Stimulated activated naive B cell treated with anti-CD40 and anti-IgM and Interleukin-4, amounts not matched to agents 10 μg/mL and 1 μg/mL and 100 μg/mL, for 72 hours (primary cell): ENCODE measurements around the gene SNAPC4.

ENCODE experiments used
- ATAC-seq, 2 donors: fragments of 150-1000 bp; cut with Tn5 transposase; replicated peaks; 2 replicates each; pipeline ENCODE4 v1.10.0; 2021; ENCODE audit warnings: moderate library complexity in 1 of 2
- DNase-seq: peaks from one replicate; pipeline ENCODE4 v3.0.0; 2021
- H3K27ac Mint-ChIP-seq: one replicate; pipeline ENCODE4 v1.8.0; 2022; ENCODE audit warnings: mild to moderate bottlenecking, mixed read lengths
- H3K27me3 Mint-ChIP-seq, 2 donors: one replicate each; pipeline ENCODE4 v1.8.0; 2022; ENCODE audit warnings: mixed read lengths in 2 of 2
- H3K36me3 Mint-ChIP-seq, 2 donors: one replicate each; pipeline ENCODE4 v1.8.0; 2022; ENCODE audit warnings: mixed read lengths in 2 of 2, mild to moderate bottlenecking in 1 of 2
- H3K4me1 Mint-ChIP-seq, 2 donors: one replicate each; pipeline ENCODE4 v1.8.0; 2022; ENCODE audit warnings: mixed read lengths in 2 of 2, mild to moderate bottlenecking in 1 of 2
- H3K4me3 Mint-ChIP-seq, 2 donors: one replicate each; pipeline ENCODE4 v1.8.0; 2022; ENCODE audit warnings: mild to moderate bottlenecking in 2 of 2, mixed read lengths in 2 of 2, moderate library complexity in 1 of 2
- H3K9me3 Mint-ChIP-seq, 2 donors: one replicate each; pipeline ENCODE4 v1.8.0; 2022; ENCODE audit warnings: mixed read lengths in 2 of 2, mild to moderate bottlenecking in 1 of 2

SNAPC4 gene

GRCh38 chr9:136371533-136371880 lies 28.5 kb downstream of the SNAPC4 start:
- Mint-ChIP-seq H3K4me3 (no peak overlapping the region), H3K36me3 (peaks cover 37 to 45% of the 10 kb centered on the region in 2 donors), H3K27me3 (no peaks in the 10 kb centered on the region), H3K9me3 (no peaks in the 10 kb centered on the region), H3K27ac (no peak overlapping the region), H3K4me1 (peaks cover 11 to 21% of the 10 kb centered on the region in 2 donors)
- no peak for DNase-seq
- ATAC-seq, result no peak

GRCh38 chr9:136370687-136371532 lies 29.1 kb downstream of the SNAPC4 start:
- Mint-ChIP-seq H3K9me3 (no peaks in the 10 kb centered on the region), H3K4me3 (peak overlapping the region in 1 of 2 donors; percentile 8), H3K27ac (no peak overlapping the region), H3K27me3 (peaks cover 0 to 5% of the 10 kb centered on the region in 2 donors), H3K4me1 (peaks cover 14 to 27% of the 10 kb centered on the region in 2 donors), H3K36me3 (peaks cover 39 to 45% of the 10 kb centered on the region in 2 donors)
- DNase-seq, result no peak
- ATAC-seq, result no peak

- Mint-ChIP-seq H3K27me3 (peaks cover 0 to 6% of the 10 kb centered on the region in 2 donors), H3K36me3 (peaks cover 35 to 48% of the 10 kb centered on the region in 2 donors), H3K27ac (no peak overlapping the region), H3K4me3 (no peak overlapping the region), H3K9me3 (no peaks in the 10 kb centered on the region), H3K4me1 (peaks cover 17 to 34% of the 10 kb centered on the region in 2 donors)
- DNase-seq, result no peak
- ATAC-seq, result no peak
Measured at GRCh38 chr9:136370037-136370436, 29.9 kb downstream of the SNAPC4 start.

- H3K27me3 Mint-ChIP-seq, result peaks cover 0 to 6% of the 10 kb centered on the region in 2 donors
- ATAC-seq (no peak), DNase-seq (no peak)
- H3K9me3 Mint-ChIP-seq, result no peaks in the 10 kb centered on the region
- peaks cover 16 to 34% of the 10 kb centered on the region in 2 donors for H3K4me1 Mint-ChIP-seq
- peaks cover 31 to 40% of the 10 kb centered on the region in 2 donors for H3K36me3 Mint-ChIP-seq
- no peak overlapping the region for H3K4me3 Mint-ChIP-seq
- no peak overlapping the region for H3K27ac Mint-ChIP-seq
Measured at GRCh38 chr9:136368190-136368589, 31.8 kb downstream of the SNAPC4 start.

- Mint-ChIP-seq H3K4me3 (no peak overlapping the region), H3K27me3 (peaks cover 0 to 6% of the 10 kb centered on the region in 2 donors), H3K4me1 (peaks cover 12 to 34% of the 10 kb centered on the region in 2 donors), H3K36me3 (peaks cover 29 to 37% of the 10 kb centered on the region in 2 donors), H3K9me3 (no peaks in the 10 kb centered on the region), H3K27ac (no peak overlapping the region)
- ATAC-seq (no peak), DNase-seq (no peak)
Measured at GRCh38 chr9:136367296-136368145, 32.4 kb downstream of the SNAPC4 start.

DNA sequence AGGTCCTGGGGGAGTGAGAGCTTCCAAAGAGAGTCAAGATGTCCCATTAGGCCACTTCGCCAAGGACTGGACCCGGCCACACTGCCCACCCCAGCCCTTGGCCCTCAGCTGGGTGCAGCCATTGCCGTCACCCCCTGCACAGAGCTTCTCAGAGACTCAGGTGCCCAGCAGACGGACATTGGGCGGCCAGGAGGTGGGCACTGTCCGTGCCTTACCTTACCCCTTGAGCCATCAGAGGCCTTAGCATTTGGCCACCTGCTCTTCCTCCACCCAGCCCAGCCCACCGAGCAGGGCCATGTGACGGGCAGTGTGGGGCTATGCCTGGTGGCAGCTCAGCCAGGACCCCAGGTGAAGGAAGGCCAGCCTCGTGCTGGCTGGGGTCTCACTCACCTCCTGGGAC lies 33.1 kb downstream of the SNAPC4 start:
- Mint-ChIP-seq H3K27me3 (peaks cover 0 to 6% of the 10 kb centered on the region in 2 donors), H3K9me3 (no peaks in the 10 kb centered on the region), H3K4me3 (no peak overlapping the region), H3K4me1 (peaks cover 8 to 36% of the 10 kb centered on the region in 2 donors), H3K27ac (no peak overlapping the region), H3K36me3 (peaks cover 27 to 36% of the 10 kb centered on the region in 2 donors)
- ATAC-seq (no peak), DNase-seq (no peak)

GRCh38 chr9:136365775-136366222 lies 34.2 kb downstream of the SNAPC4 start:
- Mint-ChIP-seq H3K4me3 (no peak overlapping the region), H3K36me3 (peaks cover 22 to 35% of the 10 kb centered on the region in 2 donors), H3K9me3 (no peaks in the 10 kb centered on the region), H3K4me1 (peaks cover 10 to 39% of the 10 kb centered on the region in 2 donors), H3K27me3 (peaks cover 0 to 6% of the 10 kb centered on the region in 2 donors), H3K27ac (no peak overlapping the region)
- ATAC-seq (no peak), DNase-seq (no peak)

- no peak for ATAC-seq
- H3K36me3 Mint-ChIP-seq, result peaks cover 22 to 40% of the 10 kb centered on the region in 2 donors
- no peak for DNase-seq
- H3K27me3 Mint-ChIP-seq, result peaks cover 0 to 6% of the 10 kb centered on the region in 2 donors
- peaks cover 10 to 39% of the 10 kb centered on the region in 2 donors for H3K4me1 Mint-ChIP-seq
- no peak overlapping the region for H3K4me3 Mint-ChIP-seq
- peak overlapping the region; percentile 69 for H3K27ac Mint-ChIP-seq
- H3K9me3 Mint-ChIP-seq, result no peaks in the 10 kb centered on the region
Measured at GRCh38 chr9:136364942-136365774, 34.8 kb downstream of the SNAPC4 start.

GRCh38 chr9:136363949-136364748 lies 35.8 kb downstream of the SNAPC4 start:
- Mint-ChIP-seq H3K27me3 (peaks cover 0 to 6% of the 10 kb centered on the region in 2 donors), H3K4me1 (peaks cover 10 to 39% of the 10 kb centered on the region in 2 donors), H3K36me3 (peaks cover 19 to 34% of the 10 kb centered on the region in 2 donors), H3K27ac (peak overlapping the region; percentile 77), H3K9me3 (no peaks in the 10 kb centered on the region), H3K4me3 (peak overlapping the region; percentile 63 to 94)
- DNase-seq (no peak), ATAC-seq (peak; percentile 1 to 2)

DNA sequence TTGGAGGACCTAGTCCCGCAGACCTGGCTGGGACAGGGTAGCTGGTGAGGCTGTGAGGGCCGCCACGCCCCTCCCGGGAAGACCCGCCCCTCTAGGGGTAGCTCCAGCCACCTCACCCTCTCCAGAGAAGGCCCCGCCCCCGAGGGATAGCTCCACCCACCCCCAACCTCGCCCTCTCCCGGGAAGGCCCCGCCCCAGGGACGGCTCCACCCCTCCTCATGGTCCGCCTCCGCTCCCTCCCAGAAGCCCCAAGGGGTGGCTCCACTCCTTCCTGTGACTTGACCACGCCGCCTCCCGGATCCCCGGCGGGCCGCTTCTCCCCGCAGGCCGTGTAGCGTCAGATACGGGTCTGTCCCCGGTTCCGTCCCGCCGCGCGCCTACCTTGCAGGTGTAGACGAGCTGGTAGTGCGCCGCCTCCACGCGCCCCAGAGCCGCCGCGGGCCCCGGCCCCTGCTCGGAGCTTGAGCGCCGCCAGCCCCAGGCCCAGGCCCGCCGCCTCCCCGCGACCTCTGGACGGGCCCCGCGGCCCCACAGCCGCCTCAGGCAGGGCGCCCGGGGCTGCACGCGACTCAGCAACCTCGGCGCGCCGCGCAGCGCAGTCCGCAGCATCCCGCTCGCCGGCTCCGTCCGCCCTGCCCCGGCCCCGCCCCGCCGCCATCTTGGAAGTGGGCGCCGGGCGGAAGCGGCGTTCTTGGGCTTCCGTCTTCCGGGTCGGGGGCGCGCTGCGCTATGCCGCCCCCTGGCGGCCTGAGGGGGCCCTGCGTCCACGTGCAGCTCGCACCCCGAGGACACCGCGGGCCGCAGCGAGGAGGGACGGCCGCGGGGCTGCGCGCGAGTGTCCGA lies 36.6 kb downstream of the SNAPC4 start, which contains the start of gene DNLZ:
TSS of gene DNLZ (minus strand) at position 639 of the 843 bp plus-strand sequence. CDS start at position 609, 30 bp downstream.
- Mint-ChIP-seq H3K4me1 (peaks cover 10 to 39% of the 10 kb centered on the region in 2 donors), H3K4me3 (peak within 1 kb of the TSS; percentile 87 to 94), H3K36me3 (peaks cover 20 to 37% of the 10 kb centered on the region in 2 donors), H3K27me3 (peaks cover 0 to 6% of the 10 kb centered on the region in 2 donors), H3K9me3 (no peaks in the 10 kb centered on the region), H3K27ac (peak within 1 kb of the TSS; percentile 96)
- peak; percentile 84 to 86 for ATAC-seq
- peak; percentile 88 for DNase-seq

DNA sequence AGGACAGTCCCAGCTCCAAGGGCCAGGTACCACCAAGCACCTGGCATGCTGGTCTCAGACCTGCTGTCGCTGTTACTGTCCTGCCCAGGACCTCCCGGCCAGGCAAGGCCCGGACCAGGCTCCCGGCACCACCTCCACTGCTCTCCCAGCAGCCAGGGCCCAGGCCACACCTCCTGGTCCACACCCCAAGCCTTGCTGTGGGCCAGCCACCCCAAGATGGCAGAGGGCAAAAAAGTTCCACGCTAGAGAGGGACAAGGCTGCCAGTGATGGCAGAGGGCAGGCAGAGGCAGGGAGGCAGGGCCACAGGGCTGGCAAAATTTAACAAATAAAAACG lies 37.6 kb downstream of the SNAPC4 start:
- Mint-ChIP-seq H3K4me3 (no peak overlapping the region), H3K36me3 (peaks cover 13 to 29% of the 10 kb centered on the region in 2 donors)

GRCh38 chr9:136361754-136362449 lies 38.1 kb downstream of the SNAPC4 start:
- Mint-ChIP-seq H3K4me3 (no peak overlapping the region), H3K9me3 (no peaks in the 10 kb centered on the region), H3K36me3 (peaks cover 13 to 29% of the 10 kb centered on the region in 2 donors), H3K27ac (no peak overlapping the region), H3K27me3 (peaks cover 0 to 6% of the 10 kb centered on the region in 2 donors), H3K4me1 (peaks cover 10 to 39% of the 10 kb centered on the region in 2 donors)
- DNase-seq, result no peak
- no peak for ATAC-seq

More for the DNA sequence above, 37.6 kb downstream of the SNAPC4 start:
- ATAC-seq, result no peak
- peaks cover 10 to 39% of the 10 kb centered on the region in 2 donors for H3K4me1 Mint-ChIP-seq
- peak overlapping the region; percentile 96 for H3K27ac Mint-ChIP-seq
- no peak for DNase-seq
- H3K9me3 Mint-ChIP-seq, result no peaks in the 10 kb centered on the region
- peaks cover 0 to 6% of the 10 kb centered on the region in 2 donors for H3K27me3 Mint-ChIP-seq
